HG03045 (cell line): ENCODE results near the gene ZNRF1.

ENCODE experiments used
- ATAC-seq: cut with Tn5 transposase; IDR thresholded peaks from one replicate; pipeline ENCODE4 v1.9.1; 2021; ENCODE audit warnings: mild to moderate bottlenecking, moderate library complexity; ENCODE audit not compliant: unreplicated experiment

Gene ZNRF1

GRCh38 chr16:75138636-75139035 lies 139.8 kb downstream of the ZNRF1 start:
- ATAC-seq: no peak

DNA sequence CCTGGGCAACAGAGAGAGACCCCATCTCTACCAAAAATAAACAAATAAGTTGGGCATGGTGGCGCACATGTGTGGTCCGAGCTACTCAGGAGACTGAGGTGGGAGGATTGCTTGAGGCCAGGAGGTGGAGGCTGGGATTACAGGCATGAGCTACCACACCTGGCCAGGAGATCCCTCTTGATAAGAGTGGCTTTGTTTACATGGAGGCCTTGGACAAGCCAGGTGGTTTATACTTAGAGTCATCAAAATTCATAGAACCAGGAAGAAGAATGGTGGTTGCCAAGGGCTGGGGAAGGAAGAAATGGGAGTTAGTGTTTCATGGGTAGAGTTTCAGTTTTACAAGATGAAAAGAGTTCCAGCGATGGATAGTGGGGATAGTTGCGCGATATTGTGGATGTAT lies 140.7 kb downstream of the ZNRF1 start:
- no peak for ATAC-seq

DNA sequence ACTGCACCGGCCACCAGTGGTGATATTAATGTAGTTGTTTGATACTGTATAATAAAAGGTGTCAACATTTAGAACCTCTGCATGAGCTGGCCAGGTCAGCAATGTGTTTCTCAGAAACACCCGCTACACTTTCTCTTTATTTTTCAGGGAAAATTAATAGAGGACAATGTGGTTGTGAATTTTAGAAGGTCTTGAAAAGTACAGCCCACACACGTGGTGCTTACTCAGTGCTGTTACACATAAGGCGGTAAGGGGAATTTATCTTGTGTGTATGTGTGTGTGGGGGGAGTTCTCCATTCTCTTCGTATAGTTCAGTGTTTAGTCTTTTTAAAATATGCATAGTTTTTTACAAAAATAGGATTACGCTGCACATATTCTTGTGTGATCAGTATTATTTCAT lies 145.1 kb downstream of the ZNRF1 start:
- ATAC-seq: no peak

DNA sequence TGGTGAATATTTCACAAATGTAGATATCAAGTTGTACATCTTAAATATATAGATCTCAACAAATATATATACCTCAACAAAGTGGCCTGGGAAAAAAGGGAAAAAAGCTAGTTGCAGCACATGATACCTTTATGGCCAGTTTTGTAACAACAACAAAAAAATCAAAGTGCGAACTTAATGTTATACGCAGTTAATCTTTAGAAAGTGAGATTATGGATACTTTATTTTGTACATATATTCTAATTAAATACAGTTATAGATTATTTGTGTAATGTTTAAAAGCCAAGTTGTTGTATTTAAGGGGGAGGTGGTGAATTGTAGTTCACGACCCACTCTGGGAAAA lies 149.1 kb downstream of the ZNRF1 start:
- no peak for ATAC-seq

DNA sequence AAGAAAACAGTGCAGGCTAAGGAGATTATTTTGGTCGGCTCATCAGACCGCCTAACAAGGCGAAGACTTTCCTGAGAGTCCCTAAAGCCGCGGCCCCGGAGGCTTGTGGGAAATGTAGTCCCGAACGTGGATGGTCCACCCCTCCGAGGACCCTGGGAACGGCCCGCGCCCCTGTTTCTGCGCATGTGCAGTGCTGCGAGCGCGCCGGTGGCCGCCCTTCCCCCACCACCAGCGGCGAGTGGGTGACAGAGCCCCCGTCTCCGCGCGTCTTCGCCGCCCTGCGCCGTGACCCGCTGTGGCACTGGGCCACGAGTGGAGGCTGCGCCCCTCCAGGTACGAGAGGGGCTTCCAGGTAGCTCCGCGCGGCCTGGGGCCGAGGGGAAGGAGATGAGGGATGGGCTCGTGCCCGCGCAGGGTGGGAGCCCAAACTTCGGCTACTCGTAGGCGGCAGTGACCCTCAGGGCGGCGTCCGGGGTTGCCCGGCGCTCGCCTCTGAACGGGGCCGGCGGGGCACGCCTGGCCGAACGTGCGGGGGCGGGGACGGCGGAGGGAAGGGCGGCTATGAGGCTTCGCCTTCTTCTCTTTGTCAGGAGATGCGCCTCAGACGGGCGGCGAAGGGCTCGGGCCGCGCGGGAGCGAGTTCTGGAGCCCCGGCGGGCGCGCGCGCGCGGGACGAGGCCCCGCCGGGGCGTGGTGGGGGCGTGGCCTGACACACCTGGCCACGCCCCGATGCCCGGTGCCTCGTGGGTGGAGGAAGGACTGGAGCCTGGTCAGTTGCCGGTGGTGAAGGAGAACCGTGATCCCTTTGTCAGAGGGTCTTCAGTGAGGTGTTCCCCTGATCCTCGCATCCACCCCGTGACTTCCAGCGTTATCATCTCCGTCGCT lies 149.7 kb downstream of the ZNRF1 start, which contains the start of gene ZFP1:
Gene ZFP1, plus strand, starts transcription at position 214 of the 885 bp plus-strand sequence. CDS start 4,428 bp downstream, outside the sequence.
- ATAC-seq: peak; percentile 81

- ATAC-seq: no peak
Measured at GRCh38 chr16:75151798-75152197, 153.0 kb downstream of the ZNRF1 start.

- no peak for ATAC-seq
Measured at GRCh38 chr16:75152635-75153034, 153.8 kb downstream of the ZNRF1 start.

- no peak for ATAC-seq
Measured at GRCh38 chr16:75160386-75160785, 161.6 kb downstream of the ZNRF1 start.
